HG03457 (cell line): ENCODE data around the gene RPL37A.
A peak's percentile ranks its signal among the peaks of the same experiment; 100 is the strongest.

Experiments used
- ATAC-seq: cut with Tn5 transposase; IDR thresholded peaks from one replicate; pipeline ENCODE4 v1.9.1; 2021; ENCODE audit warnings: moderate number of reproducible peaks; ENCODE audit not compliant: unreplicated experiment

The RPL37A gene

DNA sequence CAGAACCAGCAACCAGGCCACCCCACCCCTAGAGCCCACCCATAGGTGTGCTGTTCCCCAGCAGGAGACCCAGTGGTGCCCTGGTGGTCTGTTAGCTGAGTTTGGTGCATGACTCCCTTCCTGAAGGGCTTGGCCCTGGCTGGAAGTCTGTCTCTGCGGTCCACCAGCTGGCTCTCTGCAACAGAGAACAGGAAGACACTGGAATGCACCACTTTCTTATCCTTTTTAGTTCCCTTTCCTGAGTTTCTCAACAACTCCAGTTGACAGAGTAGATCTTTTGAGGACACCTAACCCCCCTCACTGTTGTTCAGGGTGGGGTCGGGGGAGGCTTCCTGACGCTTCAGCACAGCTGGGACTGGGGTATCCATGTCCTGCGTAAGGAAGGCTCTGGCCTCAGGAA is 11.9 kb upstream of the RPL37A start:
- ATAC-seq = no peak

DNA sequence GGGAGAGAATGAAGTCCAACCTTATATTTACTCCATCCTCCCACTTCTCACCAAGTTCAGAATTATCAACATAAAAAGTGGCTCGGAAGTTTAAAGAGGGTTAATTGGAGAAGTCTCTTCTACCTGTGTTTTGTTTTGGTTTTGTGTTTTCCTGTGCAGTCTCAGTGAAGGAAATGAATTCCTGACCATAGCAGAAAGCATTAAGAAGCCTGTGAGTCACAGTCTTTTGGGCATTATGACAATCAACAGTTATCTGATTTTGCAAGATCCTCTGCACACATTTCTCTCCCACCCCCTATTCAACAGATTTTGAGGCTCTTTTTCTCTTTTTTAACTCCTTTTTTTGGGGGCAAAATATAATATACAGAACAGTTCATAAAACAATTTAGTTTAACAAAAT is 8.6 kb upstream of the RPL37A start:
- no peak for ATAC-seq

DNA sequence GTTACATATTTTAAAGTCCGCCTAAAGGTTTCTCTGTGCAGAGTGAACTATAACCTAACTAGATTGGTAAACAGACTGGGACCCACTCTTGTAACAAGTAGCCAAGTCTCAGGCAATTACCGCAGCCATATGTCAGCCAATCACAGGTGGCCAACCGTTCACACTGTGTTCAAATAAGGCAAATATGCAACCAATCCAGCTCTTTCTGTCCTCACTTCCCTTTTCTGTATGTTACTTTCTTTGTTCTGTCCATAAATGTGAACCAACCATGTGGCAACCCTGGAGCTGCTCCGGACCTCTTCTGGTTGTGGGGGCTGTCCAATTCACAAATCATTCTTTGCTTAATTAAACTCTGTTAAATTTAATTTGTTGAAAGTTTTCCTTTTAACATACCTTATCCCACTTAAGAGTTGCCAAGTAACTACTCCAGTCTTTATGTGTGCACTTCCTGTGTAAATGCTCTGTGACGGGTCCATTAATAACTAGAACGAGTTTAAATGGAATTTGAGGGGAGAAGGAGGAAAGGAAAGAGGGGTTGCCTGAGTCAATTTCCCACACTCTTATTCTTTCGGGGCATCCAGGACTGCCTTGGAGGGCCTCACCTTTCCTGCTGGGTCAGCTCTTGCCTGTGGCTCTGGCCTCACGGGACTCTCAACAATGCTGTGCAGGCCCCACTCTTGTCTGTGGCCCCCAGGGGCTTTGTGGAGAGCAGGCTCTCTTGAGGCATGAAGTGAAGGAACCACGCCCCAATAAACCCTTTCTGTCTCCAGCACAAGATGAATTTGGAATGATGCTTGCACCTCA is 6.6 kb upstream of the RPL37A start:
- peak; percentile 59 for ATAC-seq

DNA sequence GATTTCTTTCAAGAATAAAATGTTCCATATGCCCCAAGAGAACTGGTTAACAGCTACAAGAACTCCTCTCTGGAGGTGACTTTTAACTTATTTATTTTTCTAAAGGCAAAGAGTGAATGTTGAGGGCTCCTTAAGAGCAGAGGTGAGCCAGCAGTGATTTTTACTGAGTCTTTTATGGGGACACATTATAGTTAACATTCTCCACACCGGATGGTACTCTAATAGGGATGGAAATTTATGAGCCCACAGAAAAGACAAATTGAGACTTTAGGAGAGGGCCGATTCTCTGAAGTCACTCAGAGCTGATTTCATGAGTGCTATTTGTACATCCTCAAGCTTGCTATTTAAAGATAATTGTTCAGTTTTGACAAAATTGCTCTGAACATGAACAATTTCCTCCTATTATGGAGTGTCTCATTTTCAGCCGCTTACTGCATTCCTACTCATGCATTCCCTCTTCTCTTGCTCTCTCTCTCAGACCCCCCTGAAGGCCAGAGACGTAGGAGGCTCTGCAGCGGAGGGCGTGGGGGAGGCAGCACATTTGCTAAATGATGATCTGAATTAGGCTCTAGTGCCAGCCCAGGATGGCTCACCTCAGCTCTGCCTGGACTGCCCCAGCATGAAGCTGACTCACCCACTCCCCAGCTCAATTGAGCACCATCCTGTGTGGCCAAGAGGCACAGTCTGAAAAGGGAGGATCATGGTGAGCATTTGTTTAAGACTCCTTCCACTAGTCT is 5.9 kb upstream of the RPL37A start:
- ATAC-seq = no peak

DNA sequence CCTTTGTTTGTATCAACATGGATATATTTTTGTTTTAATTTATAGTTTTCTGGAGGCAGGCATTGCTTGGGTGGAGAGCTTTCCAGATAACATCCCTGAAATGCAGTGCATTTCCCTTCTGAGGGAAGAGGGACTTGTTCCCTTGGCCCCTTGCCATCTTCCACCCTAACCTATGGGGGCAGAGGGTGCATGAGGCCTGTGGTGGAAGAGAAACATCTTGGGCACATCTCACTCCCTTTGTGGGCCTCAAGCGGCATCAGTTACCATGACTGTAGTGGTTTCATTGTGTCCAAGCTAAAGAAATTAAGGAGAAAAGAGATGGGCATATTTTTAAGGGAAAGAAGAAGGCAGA is 5.3 kb upstream of the RPL37A start:
- ATAC-seq = no peak

- ATAC-seq = no peak
Observed at GRCh38 chr2:216495656-216496055, 3.0 kb upstream of the RPL37A start.

DNA sequence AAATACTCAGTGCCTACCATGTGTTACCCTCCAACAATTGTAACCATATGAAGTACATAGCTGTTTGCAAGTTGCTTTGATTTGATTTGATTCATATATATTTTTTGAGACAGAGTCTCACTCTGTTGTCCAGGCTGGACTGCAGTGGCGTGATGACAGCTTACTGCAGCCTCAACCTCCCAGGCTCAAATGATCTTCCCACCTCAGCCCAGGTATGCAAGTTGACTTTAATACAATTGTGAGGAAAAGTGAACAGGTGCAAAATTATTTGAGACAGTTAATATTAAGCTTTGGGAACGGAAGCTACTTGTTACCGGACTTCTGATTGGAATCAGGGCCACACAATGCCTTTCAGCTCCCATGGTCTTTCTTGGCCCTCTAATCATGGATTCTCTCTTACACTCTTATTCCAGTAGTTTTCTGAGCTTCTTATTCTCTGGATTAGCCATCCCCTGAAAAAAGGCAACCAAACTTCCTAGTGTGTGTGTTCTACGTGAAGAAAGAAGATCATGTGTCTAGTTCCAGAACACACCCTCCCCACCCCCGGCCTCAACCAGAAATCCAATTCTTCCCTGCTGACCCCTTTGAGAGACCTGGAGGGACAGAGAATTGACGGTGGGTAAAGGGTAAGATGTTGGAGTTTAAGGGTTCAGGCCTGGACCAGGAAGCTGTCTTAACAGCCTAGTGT is 1.1 kb upstream of the RPL37A start:
- no peak for ATAC-seq

- no peak for ATAC-seq
Observed at GRCh38 chr2:216498070-216498378, 620 bp upstream of the RPL37A start.

DNA sequence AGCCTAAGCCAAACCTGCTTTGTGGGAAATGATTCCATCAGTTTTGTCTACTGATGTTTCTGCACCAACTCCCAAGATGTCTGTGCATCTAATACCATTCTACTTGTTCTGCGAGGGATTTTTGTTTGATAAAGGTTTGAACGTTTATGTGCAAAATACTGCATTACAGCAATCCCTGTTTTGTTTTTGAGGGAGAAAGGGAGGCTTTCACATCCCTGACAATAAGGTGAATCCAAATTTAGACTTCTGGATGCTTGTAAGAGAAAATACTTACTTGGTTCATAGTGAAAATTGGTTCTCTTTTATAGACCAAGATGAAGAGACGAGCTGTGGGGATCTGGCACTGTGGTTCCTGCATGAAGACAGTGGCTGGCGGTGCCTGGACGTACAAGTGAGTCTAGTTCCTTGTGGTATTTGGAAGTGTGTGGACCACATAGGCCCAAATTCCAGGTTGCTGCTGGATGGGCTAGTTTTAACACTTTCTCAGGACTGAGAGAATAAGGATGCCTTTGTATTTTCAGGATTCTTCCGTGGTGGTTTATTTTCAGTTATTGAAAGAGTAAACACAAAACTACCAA is 1.1 kb downstream of the RPL37A start:
- no peak for ATAC-seq

- ATAC-seq = no peak
Observed at GRCh38 chr2:216500572-216500971, 1.9 kb downstream of the RPL37A start.

DNA sequence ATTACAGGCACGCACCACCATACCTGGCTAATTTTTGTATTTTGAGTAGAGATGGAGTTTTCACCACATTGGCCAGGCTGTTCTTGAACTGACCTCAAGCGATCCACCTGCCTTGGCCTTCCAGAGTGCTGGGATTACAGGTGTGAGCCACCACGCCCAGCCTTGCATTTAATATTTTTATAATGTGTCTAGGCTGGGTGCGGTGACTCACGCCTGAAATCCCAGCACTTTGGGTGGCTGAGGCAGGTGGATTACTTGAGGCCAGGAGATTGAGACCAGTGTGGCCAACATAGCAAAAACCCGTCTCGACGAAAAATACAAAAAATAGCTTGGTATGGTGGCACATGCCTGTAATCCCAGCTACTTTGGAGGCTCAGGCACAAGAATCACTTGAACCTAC is 3.2 kb downstream of the RPL37A start:
- no peak for ATAC-seq

DNA sequence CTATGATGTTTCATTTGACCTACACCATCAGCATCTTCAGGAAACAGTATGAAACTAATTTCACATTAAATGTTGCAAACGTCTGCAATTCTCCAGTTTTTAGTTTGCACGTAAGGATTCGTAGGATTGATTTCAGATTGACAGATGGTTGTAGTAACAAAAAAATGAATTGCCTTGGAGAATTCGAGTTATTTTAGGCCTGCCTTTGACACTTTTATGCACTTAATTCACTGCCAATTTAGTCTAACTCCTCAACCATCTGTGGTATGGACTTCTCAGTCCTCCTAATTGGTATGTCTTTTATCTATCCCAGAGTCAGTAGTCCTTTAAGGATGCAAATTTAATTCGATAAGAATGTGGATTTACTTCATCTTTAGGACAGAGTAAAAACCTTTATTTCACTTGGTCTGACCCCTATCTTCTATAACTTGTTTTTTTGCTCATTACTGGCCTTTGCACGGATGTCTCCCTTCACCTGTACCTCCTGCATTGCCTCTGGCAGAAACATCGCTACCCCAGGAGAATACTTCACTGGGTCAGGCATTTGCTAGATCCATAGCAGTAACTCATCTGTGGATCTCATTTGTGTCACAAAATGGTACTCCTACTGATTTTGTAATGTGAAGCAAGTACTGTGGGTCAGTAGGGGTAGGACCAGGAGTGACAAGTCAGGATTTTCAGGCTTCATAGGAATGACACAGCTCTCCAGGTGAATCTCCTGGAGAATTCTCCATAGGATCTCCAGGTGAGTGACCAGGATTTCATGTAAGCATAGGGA is 3.9 kb downstream of the RPL37A start:
- ATAC-seq = no peak

GRCh38 chr2:216503159-216503629 is 4.5 kb downstream of the RPL37A start:
- ATAC-seq = no peak

GRCh38 chr2:216503697-216504375 is 5.2 kb downstream of the RPL37A start:
- ATAC-seq = no peak

- ATAC-seq = no peak
Observed at GRCh38 chr2:216504376-216504762, 5.7 kb downstream of the RPL37A start.

- ATAC-seq = no peak
Observed at GRCh38 chr2:216505133-216506106, 6.8 kb downstream of the RPL37A start.

- ATAC-seq = no peak
Observed at GRCh38 chr2:216507220-216508160, 8.8 kb downstream of the RPL37A start.

DNA sequence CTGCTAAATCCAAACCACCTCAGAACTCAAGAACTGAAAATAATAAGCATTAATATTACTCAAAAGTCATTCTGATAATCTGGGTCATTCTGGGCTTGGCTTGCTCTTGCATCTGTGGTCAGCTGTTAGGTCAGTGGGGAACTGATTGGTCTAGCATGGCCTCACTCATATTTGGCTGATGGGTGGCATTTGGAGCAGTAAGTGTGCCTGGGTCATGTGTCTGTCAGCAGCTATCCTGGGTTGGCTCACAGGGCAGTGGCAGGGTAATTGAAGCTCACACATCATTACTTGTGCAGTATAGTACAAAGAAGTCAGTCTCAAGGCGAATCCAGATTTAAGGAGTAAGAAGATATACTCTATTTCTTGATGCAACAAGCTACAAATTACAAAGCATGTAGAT is 9.6 kb downstream of the RPL37A start:
- no peak for ATAC-seq
